Stimulated activated CD8-positive, alpha-beta memory T cell treated with anti-CD3 and anti-CD28 coated beads, Interleukin-4, amount 100 ng/mL, for 24 hours (primary cell): ENCODE data around the gene C1orf159.

Experiments used
- DNase-seq: peaks from one replicate; pipeline ENCODE4 v3.0.0-alpha.2; 2020; ENCODE audit warnings: low read depth

Gene C1orf159

GRCh38 chr1:1092149-1092855 lies 23.6 kb downstream of the C1orf159 start:
- DNase-seq: no peak

DNA sequence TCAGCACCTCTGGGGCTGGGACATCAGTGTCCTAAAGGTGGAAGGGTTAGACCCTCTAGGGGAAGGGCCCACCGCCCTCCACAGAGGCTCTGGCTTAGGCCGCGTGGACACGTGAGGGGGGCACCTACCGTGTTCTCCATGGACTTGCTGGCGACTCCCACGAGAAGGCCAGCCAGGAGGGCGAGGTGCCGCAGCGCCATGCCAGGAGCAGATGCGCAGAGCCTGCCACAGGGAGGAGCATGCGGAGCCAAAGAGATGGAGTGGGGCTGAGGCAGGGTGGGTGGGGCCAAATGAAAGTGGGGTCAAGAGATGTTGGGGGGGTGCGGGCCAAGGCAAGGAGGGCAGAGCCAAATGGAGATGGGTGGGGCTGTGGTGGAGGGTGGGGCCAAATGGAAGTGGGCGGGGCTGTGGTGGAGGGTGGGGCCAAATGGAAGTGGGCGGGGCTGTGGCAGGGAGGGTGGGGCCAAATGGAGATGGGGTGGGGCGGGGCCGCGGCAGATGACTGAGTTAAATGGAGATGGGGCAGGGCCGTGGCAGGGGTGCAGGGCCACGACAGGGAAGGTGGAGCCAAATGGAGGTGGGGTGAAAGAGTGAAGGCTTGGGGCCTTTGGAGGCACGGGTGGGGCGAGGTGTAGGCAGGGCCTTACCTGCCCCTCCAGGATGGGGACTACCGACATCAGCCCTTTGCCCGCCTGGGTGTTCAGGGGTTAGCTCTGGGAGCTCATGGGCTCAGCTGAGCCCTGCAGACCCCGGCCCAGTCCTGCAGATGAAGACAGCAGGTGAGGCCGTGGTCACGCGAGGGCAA lies 24.3 kb downstream of the C1orf159 start:
- no peak for DNase-seq

- DNase-seq: no peak
Observed at GRCh38 chr1:1090424-1091343, 25.2 kb downstream of the C1orf159 start.

DNA sequence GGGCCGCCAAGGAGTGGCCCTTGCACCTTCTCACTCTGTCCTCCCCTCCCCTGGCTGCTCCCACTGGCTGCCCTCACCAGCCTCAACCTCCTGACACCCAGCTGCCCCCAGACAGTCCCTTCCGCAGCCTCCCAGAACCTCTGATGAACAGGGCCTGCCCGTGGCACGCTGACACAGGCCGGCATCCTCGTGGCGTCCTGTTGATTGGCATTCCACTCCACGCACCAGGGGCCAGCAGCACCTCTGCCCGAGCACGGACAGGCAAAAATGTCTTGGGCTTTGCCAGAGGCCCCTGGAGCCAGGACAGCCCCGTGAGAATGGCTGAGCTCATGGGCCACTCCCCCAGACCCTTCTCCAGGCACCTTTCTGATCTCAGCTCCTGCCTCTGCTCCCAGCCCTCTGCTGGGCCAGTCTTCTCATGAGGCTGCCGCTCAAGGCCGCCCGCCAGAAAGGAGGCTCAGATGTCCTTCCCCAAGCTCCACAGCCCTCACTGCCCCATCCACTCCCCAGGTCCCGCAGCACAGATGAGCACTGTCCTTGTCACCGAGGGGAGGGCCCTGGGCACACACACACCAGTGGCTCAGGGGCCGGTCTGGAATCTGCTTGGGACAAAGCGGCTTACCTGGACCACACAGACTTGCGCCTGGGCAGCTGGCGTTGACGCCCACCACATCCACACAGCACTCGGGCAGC lies 26.0 kb downstream of the C1orf159 start:
- DNase-seq: no peak

- DNase-seq: no peak
Observed at GRCh38 chr1:1088801-1089680, 26.8 kb downstream of the C1orf159 start.

DNA sequence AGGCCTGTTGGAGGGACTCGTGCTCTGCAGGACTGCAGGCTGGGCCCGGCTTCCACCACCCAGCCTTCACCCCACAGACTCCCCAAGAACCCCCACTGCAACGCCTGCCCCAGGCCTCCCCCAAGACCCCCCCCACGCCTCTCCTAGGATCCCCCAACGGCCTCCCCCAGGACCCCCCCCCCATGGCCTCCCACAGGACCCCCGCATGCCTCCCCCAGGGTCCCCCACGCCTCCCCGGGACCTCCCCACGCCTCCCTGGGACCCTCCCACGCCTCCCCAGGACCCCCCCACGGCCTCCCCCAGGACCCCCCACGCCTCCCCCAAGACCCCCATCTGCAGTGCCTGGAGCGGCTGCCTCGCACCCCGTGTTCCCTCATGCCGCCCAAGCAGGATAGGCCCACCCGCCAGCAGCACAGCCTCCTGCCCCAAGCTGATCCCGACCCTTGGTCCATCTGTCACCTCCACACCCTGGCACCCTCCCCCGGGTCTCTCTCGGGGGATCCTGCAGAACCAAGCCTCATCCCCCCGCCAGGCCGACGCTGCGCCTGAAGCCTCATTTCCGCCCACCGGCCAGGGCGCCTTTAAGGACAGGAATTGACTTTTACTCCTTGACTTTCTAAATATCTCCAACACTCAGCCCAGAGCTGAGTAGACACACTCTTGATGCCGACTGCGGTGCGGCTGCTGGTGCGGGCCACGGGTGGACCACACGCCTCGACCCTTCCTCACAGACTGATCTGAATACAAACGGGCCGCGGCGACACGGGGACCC lies 27.7 kb downstream of the C1orf159 start:
- no peak for DNase-seq

- no peak for DNase-seq
Observed at GRCh38 chr1:1087351-1088028, 28.4 kb downstream of the C1orf159 start.

DNA sequence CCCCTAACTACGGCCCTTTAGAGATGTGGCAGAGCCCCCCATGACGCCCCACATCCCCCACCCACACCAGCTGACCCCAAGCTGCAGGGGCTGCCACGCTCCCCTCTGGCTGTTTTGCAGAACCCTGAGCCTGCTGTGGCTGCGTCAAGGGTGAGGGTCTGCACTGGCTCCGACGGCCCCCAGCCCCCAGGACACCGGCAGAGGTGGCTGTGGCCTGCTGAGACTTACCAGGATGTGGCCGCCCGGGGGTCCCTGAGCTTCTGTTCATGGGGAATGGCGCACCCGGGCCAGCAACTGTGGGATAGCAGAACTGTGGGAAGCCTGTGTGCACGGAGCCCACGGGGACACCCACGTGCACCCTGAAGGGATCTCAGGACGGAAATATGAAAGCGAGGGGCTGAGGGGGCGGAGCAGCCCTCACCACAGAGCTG lies 29.0 kb downstream of the C1orf159 start:
- no peak for DNase-seq

- no peak for DNase-seq
Observed at GRCh38 chr1:1085911-1086841, 29.7 kb downstream of the C1orf159 start.

DNA sequence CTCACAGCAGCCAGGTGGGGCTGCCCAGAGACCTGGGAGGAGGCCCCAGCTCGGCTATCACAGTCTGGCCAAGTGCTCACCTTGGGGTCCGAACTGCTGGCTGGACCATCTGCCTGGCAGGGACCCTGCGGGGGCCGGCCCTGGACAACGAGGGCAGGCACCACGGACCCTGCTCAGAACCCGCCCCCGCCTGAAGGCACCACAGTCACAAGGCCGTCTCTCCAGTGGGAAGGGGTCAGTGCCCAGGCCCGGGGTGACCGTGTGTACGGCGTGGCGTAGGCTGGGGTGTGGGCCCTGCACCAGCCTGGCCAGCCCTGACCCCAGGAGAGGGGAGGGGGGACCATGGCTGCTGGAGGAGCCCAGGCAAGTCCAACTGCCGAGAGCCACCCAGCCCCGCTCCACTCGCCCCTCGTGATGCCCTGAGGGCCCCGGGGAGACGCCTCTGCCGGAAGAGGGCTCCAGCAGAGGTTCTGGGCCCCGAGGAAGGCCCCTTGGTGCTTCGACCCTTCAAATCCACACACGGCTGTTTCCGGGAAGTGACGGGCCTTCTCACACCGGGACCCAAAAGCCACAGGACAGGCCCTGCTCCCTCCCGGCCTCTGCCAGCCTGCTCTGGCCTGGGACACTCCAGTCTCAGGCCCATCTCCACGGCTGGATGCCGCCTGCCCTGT lies 30.6 kb downstream of the C1orf159 start:
- no peak for DNase-seq

DNA sequence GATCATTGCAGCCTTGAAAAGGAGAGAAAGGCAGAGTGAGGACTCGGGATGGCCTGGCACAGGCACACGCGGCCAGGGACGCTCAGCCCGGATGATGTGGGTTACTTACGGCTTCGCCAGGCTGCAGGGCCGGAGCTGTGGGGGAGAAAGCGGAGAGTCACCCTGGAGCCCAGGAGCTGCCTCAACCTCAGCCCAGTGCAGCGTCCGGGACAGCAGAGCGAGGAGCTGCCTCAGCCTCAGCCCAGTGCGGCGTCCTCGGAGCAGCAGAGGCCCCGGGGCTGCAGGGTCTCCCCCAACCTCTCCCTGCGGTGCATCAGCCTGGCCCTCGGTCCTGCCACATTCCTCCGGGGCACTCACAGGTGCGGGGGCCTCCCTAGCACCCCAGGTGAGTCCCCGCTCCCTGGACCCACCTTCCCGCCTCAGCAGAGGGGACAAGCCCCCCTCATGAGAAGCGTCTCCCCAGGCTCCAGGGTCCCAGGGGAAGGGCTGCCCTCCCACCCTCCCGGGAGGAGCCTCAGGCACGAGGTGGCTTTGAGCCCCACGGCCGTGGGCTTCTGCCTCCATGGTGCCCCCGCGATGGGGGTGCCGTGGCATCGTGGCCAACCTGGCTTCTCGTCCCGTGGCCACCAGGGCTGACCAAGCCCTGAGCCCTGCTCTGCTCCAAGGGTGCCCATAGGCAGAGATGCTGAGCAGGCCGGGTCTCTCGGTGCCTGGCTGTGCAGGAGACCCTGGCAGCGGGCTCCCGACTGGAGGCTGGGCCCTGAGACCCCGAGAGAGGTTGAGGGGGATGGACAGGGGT lies 31.3 kb downstream of the C1orf159 start:
- DNase-seq: no peak

DNA sequence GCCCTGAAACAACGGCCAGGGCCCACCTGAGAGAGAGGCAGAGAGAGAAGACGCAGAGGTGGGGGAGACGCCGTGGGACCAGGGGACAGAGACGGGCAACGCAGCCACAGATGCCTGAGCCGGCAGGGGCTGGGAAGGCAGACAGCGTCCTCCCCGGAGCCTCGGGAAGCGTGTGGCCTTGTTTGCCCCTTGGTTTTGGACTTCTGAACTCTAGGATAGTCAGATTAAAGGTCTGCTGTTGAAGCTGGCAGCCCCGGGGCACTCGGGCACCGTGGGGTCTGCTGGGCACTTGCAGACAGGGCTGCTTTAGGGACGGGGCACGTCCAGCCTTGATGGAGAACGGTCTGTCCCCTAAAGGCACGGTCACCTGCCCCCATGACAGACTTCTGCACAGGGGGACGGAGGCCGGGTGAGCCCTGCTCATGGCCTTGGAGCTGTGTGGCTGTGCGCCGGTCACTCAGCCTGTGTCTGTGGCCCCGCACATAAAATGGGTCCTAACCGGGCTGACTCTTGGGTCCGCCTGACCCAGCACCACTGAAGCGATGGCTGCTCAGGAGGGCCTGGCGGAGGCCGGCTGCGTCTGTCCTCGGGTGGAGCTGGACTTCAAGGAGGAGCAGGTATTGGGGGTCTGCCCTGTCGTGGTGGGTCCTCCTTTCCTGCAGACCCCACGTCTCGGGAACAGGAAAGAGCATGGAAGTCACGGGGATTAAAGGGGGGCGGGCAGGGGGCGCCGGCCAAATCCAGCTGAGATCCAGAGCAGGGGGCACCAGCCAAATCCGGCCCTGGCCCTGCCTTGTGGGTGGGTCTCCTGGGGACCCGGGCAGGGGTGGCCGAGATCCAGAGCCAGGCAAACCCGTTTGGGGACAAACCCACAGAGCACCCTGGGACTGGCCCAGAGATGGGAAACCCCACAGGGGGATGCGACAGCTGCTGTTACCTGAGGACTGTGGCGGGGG lies 32.2 kb downstream of the C1orf159 start:
- DNase-seq: no peak

DNA sequence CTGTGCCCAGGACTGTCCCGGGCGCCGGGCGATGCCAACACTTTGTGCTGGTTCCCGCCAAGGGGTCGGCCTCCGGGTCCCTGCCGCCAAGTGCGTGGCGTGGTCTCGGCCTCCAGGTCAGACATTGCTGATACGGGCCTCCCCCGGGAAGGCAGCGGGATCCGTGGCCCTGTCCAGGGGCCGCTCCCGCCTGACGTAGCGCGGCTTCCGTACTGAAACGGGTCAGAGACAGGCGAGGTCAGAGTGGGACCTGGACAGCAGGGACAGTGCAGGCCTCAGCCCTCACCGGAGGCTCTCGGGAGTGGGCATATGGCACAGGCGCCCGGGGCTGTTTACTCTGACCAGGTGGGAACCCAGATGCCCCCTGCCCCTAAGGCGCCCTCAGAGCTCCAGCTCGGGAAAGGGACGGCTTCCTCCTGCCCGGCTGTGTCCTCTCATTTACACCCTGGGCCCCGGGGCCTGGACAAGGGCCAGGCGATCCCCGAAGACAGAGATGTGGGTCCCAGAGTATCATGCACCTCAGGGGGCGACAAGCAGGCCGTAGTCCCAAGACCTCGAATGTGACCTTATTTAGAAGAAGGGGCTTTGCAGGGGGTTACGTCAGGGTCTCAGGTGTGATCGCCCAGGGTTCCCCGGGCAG lies 33.0 kb downstream of the C1orf159 start:
- no peak for DNase-seq

- no peak for DNase-seq
Observed at GRCh38 chr1:1082239-1082775, 33.6 kb downstream of the C1orf159 start.
